ENCODE data around the gene PTGDS.

The PTGDS gene

DNA sequence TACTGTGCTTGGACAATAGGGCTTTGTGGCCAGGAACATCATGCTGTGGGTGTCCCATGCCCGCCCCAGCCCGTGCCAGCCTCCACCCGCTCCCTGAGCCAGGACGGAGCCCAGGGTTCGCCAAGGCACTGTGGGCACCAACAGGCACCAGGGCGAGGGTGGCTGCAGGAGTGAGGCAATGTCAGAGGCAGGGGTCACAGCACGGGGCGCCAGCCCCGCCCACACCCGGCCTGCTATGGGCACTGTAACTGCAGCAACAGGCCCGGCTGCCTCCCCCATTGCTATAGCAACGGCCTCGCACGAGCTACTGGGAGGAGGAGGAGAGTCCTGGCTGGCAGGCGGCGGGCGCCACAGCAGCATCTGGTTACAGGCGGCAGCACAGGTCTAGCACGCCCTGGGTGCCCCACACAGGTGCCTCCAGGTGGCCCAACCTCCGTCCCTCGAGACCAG lies 48.2 kb downstream of the PTGDS start:
- DNase-seq (ENCODE audit: low read depth): no peak

DNA sequence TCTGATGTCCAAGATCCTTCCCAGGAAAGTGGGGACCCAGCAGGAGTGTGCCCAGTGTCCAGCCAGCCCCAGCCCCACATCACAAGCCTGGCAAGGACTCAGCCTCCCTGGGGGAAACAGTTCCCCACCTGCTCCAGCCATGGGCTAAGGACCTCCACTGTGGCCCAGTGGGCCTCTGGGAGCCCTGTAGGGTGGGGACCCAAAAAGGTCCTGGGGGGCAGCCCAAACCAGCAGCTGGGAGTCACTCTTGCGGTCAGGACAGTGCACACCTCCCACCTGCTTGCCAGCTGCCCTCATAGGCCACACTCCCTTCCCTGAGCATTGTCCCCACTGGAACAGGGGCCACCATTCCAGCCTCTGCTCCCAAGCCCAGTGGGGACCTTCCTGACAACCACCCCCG lies 49.1 kb downstream of the PTGDS start:
- no peak for DNase-seq (ENCODE audit: low read depth)

DNA sequence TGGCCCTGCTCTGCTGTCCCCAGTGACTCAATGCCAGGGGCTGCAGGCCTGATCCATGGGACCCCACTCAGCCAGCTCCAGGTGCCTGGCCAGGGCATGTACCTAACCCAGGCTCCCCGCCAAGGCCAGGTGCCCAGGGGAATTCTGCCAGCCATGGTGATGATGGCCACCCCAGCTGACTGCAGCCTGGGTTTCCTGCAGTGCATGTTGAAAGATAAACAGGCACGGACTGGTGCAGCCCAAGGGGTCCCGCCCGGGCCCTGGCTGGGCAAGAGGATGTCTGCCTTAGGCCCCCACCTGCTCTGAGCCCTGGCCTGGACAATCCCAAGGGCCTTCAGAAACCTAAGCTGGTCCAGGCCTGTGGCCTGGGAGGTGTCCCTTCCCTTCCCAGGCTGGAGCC lies 49.5 kb downstream of the PTGDS start:
- no peak for DNase-seq (ENCODE audit: low read depth)

DNA sequence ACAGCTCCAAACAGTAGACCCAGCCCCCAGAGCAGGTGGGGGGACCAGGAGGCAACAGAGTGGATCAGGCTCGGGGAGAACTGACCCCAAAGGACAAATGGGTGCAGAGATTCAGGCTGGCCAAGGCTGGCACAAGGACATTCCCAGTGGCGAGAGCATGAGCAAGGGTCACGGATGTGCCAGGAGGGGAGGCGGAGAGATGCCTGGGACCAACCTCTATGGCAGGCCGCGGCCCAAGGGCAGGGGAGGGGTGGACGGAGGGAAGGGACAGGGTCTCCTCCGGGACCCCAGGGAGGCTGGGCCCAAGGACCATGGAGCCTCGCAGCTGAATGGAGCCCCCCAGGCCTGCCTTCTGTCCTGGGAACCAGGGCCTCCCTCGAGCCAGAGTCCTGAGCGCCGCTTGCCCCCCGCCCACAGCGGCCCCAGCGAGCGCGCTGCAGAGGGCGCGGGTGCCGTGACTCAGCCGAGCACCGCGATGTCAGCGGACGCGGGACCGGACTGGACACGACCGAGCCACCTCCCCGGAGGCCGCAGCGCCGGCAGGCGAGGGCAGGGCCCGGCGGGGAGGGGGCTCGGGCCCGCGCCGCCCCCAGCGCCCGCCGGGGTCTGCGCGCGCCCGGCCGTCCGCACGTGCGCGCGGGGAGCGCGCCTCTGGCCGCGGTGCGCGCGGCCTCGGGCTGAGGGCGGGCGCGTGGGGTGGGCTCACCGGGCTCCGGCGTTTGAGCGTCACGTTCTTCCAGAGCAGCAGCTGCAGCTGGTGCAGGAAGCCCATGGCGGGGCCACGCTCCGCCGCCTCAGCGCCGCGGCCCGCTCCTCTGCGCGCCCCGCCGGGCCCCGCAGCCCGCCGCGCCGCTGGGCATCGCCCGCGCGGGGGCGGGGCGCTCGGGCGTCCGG lies 50.3 kb downstream of the PTGDS start, which contains the start of gene ABCA2:
ABCA2 (minus strand) TSS at position 869 of the 894 bp plus-strand sequence; CDS start at position 772, 97 bp downstream.
- no peak for DNase-seq (ENCODE audit: low read depth)

DNA sequence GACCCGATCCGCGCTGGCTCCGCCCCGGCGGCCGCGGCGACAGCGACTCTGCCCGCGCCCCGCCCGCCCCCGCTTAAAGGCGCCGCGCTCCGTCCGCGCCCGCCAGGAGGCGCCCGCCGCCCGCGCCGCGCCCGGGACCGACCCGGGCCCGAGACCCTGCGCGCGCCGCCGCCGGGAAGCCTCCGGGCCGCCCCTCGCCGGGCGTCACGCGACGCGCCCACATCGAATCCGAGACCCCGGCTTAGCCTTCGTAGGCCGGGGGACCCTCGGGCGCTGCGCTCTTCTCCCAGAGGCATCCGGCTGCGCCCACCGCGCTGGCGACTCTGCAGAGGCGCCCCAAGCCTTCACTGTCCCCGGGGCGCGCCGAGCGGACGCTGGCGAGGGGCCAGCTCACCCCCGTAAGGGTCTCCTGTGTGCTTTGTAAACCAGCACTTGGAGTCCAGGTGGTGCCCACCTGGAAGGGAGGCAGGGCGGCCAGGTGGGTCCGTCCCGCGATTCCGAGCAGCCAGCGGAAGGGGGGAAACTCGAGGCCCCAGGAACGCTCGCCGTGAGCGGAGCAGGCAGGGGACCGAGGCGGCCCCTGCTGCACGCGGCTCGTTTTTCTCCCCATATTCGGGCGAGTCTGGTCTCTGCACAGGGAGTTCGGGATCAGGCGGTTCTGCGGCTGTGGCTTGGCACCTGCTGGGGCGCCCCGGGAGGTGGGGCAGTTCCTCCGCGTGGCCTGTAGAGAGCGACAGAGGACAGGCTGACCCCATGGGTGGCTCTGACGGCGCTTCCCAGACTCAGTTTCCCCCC lies 51.2 kb downstream of the PTGDS start:
- peak; percentile 64 for DNase-seq (ENCODE audit: low read depth)

DNA sequence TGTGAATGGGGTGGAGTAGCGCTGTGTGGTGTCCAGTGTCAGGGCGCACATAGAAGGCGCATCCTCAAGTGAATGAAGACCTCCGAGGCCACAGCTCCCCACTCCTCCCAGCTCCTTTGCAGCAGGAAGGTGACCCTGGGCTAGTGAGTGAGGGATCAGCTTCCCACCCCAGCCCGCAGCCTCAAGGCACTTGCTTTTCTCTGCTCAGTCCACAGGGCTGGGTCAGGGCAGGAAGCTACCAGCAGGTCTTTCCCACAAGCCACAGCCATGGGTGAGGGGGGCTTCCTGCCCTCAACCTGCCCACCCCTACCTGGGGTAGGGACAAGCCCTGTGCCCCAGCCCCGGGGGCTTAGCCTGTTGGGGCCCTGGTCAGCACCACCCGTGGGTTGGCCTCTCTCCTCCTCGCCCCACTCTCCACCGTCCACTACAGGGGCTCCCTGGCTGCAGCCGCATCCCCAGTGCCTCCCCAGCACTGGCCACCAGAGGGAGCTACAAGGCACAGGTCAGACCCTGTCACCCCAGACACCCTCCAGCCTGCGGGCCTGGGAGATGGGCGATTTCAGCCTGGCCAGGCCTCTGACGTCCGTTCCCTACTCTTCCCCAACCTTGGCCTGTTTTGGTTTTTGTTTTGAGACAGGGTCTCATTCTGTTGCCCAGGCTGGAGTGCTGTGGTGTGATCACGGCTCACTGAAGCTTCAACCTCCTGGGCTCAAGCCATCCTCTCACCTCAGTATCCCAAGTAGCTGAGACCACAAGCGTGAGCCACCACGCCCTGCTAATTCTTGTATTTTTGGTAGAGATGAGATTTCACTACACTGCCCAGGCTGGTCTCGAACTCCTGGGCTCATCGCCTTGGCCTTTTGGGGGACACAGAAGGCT lies 52.0 kb downstream of the PTGDS start:
- DNase-seq (ENCODE audit: low read depth): peak; percentile 66

DNA sequence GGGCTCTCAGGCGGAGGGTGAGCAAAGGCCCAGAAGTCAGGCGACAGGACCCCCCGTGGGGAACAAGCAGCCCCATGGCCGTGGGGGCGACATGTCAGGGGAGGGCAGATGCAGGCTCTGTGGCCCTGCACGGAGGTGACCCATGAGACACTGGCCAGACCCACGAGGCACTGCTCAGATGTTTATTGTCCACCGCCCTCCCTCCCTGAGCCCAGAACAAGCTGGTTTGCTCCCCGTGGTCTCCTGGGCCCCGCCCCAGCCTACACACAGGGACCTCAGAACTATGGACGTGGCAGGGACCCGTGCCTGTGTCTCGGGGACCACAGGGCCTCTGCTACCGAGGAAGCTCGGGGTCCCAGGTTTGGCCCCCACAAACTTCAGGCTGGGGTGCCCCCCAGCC lies 52.7 kb downstream of the PTGDS start:
- no peak for DNase-seq (ENCODE audit: low read depth)

DNA sequence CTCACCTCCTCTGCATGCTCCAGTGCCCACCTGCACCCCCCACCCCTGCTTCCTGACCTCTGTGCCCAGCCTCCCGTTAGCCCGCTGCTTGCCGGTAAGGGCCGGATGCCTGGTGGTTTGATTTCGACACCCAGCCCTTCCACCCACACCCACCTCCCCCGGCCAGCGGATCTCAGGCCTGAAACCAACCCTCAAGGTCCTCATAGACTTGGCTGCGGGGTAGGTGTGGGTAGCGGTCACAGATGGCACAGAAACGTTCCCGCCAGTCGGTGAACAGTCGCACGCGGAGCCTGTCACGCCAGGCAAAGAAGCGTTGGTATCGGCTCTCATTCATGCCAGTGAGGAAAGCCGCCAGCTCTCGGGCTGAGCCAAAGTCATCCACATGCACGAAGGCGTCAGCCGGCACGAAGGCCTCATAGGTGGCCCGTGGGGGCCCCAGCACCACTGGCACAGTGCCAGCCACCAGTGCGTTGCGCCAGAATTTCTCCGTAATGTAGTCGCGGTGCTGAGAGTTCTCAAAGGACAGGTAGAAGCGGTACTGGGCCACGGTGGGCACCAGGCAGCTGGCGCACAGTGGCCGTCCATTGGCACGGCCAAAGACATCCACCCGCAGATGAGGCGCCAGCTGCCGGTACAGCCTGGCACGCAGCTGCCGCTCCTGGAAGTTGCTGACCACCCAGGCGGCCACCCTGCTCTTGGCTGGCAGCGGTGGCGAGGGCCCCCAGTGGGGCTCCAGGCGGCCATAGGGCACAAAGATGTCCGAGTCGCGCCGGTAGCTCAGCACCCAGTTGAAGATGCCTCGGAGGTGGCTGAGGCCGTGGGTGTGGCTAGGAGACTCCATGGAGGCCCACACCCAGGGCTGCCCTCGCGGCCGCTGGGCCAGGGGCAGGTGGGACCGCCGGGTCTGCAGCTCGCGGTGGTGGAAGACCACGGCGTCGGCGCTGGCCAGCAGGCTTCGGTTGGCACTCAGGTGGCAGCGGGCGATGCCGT lies 53.5 kb downstream of the PTGDS start:
- DNase-seq (ENCODE audit: low read depth): peak; percentile 41
